Epithelial cell of esophagus (primary cell): ENCODE results near the gene PLEKHA4.
"Not testable (repeated sequence)": the region's sequence is repeated elsewhere in the genome, so short reads cannot be mapped to it uniquely, and the experiment has no call there.

Source experiments
- DNase-seq: peaks from one replicate; pipeline ENCODE4 v3.0.0; 2010; ENCODE audit warnings: low read depth
- H3K4me3 ChIP-seq: 2 replicates; pipeline ENCODE4 v1.5.1; 2011; ENCODE audit warnings: mild to moderate bottlenecking, low read length, control low read depth
- TF ChIP-seq, protein P1 (sequence below): IDR thresholded peaks from 2 replicates; pipeline ENCODE4 v1.5.1; 2011; ENCODE audit warnings: low read depth, mild to moderate bottlenecking, low read length, control low read depth, inconsistent platforms; ENCODE audit not compliant: insufficient read depth; ENCODE audit errors: missing control alignments

Gene PLEKHA4

DNA sequence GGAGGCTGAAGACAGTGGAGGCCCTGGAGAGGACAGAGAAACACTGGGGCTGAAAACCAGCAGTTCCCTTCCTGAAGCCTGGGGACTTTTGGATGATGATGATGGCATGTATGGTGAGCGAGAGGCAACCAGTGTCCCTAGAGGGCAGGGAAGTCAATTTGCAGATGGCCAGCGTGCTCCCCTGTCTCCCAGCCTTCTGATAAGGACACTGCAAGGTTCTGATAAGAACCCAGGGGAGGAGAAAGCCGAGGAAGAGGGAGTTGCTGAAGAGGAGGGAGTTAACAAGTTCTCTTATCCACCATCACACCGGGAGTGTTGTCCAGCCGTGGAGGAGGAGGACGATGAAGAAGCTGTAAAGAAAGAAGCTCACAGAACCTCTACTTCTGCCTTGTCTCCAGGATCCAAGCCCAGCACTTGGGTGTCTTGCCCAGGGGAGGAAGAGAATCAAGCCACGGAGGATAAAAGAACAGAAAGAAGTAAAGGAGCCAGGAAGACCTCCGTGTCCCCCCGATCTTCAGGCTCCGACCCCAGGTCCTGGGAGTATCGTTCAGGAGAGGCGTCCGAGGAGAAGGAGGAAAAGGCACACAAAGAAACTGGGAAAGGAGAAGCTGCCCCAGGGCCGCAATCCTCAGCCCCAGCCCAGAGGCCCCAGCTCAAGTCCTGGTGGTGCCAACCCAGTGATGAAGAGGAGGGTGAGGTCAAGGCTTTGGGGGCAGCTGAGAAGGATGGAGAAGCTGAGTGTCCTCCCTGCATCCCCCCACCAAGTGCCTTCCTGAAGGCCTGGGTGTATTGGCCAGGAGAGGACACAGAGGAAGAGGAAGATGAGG lies 5.3 kb upstream of the PLEKHA4 start:
- TF ChIP-seq, protein P1, sequence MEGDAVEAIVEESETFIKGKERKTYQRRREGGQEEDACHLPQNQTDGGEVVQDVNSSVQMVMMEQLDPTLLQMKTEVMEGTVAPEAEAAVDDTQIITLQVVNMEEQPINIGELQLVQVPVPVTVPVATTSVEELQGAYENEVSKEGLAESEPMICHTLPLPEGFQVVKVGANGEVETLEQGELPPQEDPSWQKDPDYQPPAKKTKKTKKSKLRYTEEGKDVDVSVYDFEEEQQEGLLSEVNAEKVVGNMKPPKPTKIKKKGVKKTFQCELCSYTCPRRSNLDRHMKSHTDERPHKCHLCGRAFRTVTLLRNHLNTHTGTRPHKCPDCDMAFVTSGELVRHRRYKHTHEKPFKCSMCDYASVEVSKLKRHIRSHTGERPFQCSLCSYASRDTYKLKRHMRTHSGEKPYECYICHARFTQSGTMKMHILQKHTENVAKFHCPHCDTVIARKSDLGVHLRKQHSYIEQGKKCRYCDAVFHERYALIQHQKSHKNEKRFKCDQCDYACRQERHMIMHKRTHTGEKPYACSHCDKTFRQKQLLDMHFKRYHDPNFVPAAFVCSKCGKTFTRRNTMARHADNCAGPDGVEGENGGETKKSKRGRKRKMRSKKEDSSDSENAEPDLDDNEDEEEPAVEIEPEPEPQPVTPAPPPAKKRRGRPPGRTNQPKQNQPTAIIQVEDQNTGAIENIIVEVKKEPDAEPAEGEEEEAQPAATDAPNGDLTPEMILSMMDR, result no peak
- no peak for DNase-seq
- H3K4me3 ChIP-seq, result peak overlapping the region; percentile 73

- peak overlapping the region; percentile 73 for H3K4me3 ChIP-seq
- DNase-seq, result peak; percentile 93
- TF ChIP-seq, protein P1, result no peak
These were observed 4.6 kb upstream of the PLEKHA4 start for GRCh38 chr19:48872884-48873475.

- TF ChIP-seq, protein P1, result no peak
- peak; percentile 96 for DNase-seq
- H3K4me3 ChIP-seq, result peak within 1 kb of the TSS; percentile 73
These were observed 3.9 kb upstream of the PLEKHA4 start, which contains the start of gene PPP1R15A for GRCh38 chr19:48872182-48872883. Gene PPP1R15A (plus strand): TSS chr19:48872421. CDS start chr19:48873234, 813 bp downstream.

DNA sequence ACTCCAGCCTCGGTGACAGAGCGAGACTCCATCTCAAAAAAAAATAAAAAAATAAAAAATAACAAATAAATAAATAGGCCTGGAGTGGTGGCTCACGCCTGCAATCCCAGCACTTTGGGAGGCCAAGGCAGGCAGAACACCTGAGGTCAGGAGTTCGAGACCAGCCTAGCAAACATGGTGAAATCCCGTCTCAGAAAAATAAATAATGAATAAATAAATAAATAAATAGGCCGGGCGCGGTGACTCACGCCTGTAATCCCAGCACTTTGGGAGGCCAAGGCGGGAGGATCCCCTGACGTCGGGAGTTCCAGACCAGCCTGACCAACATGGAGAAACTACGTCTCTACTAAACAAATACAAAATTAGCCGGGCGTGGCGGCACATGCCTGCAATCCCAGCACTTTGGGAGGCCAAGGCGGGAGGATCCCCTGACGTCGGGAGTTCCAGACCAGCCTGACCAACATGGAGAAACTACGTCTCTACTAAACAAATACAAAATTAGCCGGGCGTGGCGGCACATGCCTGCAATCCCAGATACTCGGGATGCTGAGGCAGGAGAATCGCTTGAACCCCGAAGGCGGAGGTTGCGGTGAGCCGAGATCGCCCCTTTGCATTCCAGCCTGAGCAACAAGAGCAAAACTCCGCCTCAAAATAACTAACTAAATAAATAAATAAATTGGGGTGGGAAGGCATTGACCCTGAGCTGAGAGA lies 3.2 kb upstream of the PLEKHA4 start:
- peak overlapping the region; percentile 25 for H3K4me3 ChIP-seq
- DNase-seq, result not testable (repeated sequence)

DNA sequence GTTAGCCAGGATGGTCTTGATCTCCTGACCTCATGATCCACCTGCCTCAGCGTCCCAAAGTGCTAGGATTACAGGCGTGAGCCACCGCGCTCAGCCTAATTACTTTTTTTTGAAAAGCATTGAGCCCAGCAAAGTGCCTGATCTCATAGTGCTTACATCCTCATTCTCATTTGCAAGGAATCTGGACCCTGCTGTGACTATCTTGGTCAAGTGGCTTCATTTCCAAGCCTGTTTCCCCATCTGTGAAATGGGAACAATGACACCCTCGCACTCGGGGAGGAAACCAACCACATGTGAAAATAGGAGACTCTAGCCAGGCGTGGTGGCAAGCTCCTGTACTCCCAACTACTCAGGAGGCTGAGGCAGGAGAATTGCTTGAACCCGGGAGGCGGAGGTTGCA lies 1.6 kb upstream of the PLEKHA4 start:
- no peak for DNase-seq
- no peak overlapping the region for H3K4me3 ChIP-seq
- TF ChIP-seq, protein P1, result no peak

- TF ChIP-seq, protein P1, result no peak
- peak overlapping the region; percentile 9 for H3K4me3 ChIP-seq
- DNase-seq, result no peak
These were observed 687 bp downstream of the PLEKHA4 start for GRCh38 chr19:48867746-48868113.
